Measurements from ENCODE around the gene RYR3.

The RYR3 gene

DNA sequence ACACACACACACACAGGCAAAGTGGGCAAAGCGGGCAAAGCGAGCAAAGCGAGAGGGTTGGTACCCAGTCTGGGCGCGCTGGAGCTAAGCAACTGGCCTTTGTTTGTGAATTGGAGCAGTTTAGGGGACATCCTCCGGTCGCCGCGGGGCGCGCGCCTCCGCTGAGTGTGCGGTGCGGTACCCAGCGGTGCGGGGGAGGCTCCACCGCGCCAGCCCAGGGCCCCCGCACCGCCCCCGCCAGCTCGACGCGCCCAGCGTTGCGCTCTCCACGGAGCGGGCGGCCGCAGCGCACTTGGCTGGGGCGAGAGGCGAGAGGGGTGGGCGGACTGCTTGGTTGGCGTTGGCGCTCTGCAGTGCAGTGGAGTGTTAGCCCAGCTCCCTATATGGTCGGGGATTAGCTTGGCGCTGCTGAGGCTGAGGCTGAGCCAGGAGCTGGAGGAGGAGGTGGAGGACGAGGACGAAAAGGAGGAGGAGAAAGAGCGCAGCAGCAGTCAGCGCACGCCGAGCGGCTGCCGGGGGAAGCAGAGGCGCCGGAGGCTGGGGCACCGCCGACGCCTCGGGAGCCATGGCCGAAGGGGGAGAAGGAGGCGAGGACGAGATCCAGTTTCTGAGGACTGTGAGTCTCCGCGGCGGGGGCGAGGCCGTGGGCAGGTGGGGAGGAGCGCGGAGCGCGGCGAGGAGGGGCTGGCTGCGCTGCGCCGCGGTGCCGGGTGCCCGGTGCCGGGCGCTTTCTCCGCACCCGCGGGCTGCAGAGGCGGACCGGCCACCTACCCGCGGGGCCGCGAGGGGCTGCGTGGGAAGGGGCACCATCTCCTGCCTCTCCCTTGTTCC, at the start of gene RYR3:
Gene RYR3, plus strand, starts transcription at position 487 of the 831 bp plus-strand sequence. Its CDS starts 79 bp downstream, at position 566.
- H4K20me1 ChIP-seq (ENCODE audit: insufficient read depth, low read length) = no peaks in the 10 kb centered on the region
- H3K4me1 ChIP-seq (ENCODE audit: low read length) = no peaks in the 10 kb centered on the region
- no peaks in the 10 kb centered on the region for H3K36me3 ChIP-seq (replicated peaks; ENCODE audit: insufficient read depth, low read length)
- no peaks in the 10 kb centered on the region for H3K9me3 ChIP-seq (replicated peaks; ENCODE audit: insufficient read depth, low read length)
- H2AFZ ChIP-seq (ENCODE audit: low read length) = no peak within 1 kb of the TSS
- no peaks in the 10 kb centered on the region for H3F3A ChIP-seq (ENCODE audit: insufficient read depth, low read length)
- H3K4me3 ChIP-seq (ENCODE audit: low read length) = no peak within 1 kb of the TSS
- no peak for DNase-seq
- no peak within 1 kb of the TSS for H3K9ac ChIP-seq (ENCODE audit: low read length)
- H3K27ac ChIP-seq (ENCODE audit: low read length) = no peak within 1 kb of the TSS
- no peaks in the 10 kb centered on the region for H3K9me2 ChIP-seq (replicated peaks; ENCODE audit: insufficient read depth, low read length)
- H3K4me2 ChIP-seq (ENCODE audit: low read depth, low read length) = no peak within 1 kb of the TSS
- H3K79me2 ChIP-seq (ENCODE audit: low read length) = no peaks in the 10 kb centered on the region
- TF ChIP-seq EZH2 (optimal IDR thresholded peaks at IDR 0.05; ENCODE audit: low read depth, low read length) = no peak
- TF ChIP-seq, protein P1, sequence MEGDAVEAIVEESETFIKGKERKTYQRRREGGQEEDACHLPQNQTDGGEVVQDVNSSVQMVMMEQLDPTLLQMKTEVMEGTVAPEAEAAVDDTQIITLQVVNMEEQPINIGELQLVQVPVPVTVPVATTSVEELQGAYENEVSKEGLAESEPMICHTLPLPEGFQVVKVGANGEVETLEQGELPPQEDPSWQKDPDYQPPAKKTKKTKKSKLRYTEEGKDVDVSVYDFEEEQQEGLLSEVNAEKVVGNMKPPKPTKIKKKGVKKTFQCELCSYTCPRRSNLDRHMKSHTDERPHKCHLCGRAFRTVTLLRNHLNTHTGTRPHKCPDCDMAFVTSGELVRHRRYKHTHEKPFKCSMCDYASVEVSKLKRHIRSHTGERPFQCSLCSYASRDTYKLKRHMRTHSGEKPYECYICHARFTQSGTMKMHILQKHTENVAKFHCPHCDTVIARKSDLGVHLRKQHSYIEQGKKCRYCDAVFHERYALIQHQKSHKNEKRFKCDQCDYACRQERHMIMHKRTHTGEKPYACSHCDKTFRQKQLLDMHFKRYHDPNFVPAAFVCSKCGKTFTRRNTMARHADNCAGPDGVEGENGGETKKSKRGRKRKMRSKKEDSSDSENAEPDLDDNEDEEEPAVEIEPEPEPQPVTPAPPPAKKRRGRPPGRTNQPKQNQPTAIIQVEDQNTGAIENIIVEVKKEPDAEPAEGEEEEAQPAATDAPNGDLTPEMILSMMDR (IDR thresholded peaks at IDR 0.05; ENCODE audit: low read length) = no peak
- TF ChIP-seq EZH2phosphoT487 (IDR thresholded peaks at IDR 0.05; ENCODE audit: low read length) = no peak
- H3K27me3 ChIP-seq (replicated peaks; ENCODE audit: insufficient read depth, low read length) = peaks cover 15% of the 10 kb centered on the region; the same call in 1 of the 2 replicates

DNA sequence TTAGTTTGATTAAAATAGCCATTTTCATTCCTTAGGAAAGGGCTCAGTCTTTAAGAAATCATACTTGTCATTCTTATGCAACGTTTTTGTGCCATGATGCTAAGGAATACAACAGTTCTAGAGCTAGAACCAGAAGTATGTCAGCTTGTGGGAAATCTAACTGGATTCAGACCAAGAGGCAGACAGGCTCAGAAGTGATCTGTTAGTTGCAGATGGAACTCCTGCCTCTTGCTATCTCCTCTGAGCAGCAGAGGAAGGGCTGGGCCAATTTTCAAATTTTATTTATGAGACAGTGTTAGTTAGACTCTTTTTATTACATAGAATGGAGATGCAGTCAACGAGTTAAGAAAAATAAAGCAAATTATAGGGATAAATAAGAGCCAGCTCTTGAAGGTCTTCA, 48.5 kb upstream of the RYR3 start:
- Histone ChIP-seq H3K27ac (ENCODE audit: low read length) (no peak overlapping the region), H3K4me1 (ENCODE audit: low read length) (no peaks in the 10 kb centered on the region), H3K9me2 (replicated peaks; ENCODE audit: insufficient read depth, low read length) (no peaks in the 10 kb centered on the region), H3K9ac (ENCODE audit: low read length) (no peak overlapping the region), H3K79me2 (ENCODE audit: low read length) (no peaks in the 10 kb centered on the region), H3F3A (ENCODE audit: insufficient read depth, low read length) (no peaks in the 10 kb centered on the region), H4K20me1 (ENCODE audit: insufficient read depth, low read length) (no peaks in the 10 kb centered on the region), H3K4me3 (ENCODE audit: low read length) (no peak overlapping the region), H3K4me2 (ENCODE audit: low read depth, low read length) (no peak overlapping the region), H3K36me3 (replicated peaks; ENCODE audit: insufficient read depth, low read length) (no peaks in the 10 kb centered on the region), H2AFZ (ENCODE audit: low read length) (no peak overlapping the region), H3K27me3 (replicated peaks; ENCODE audit: insufficient read depth, low read length) (no peaks in the 10 kb centered on the region), H3K9me3 (replicated peaks; ENCODE audit: insufficient read depth, low read length) (no peaks in the 10 kb centered on the region)
- TF ChIP-seq EZH2phosphoT487 (IDR thresholded peaks at IDR 0.05; ENCODE audit: low read length) = no peak
- TF ChIP-seq, protein P1 (IDR thresholded peaks at IDR 0.05; ENCODE audit: low read length) = no peak
- no peak for TF ChIP-seq EZH2 (optimal IDR thresholded peaks at IDR 0.05; ENCODE audit: low read depth, low read length)
- DNase-seq = no peak

DNA sequence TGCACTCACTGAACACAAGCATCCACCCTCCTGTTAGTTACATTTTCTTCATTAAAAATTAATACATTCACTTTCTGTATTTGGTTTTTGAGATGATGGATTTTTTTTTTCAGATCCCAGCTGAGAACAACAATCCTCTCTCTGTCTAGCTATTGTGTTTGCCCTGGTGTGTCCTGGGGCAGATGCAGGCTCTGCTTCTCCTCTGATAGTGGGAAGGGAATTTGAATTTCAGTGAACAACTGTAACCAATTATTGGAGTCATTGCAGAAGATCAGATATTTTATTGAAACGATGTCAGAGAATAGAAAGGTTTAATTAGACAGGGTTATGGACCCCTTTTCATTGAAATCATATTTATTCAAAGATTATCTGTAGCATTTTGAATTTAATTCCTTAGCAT, 33.1 kb upstream of the RYR3 start:
- H3K4me3 ChIP-seq (ENCODE audit: low read length) = no peak overlapping the region
- no peak overlapping the region for H3K27ac ChIP-seq (ENCODE audit: low read length)
- H3K9me2 ChIP-seq (replicated peaks; ENCODE audit: insufficient read depth, low read length) = no peaks in the 10 kb centered on the region
- DNase-seq = no peak
- no peaks in the 10 kb centered on the region for H3K27me3 ChIP-seq (replicated peaks; ENCODE audit: insufficient read depth, low read length)
- H3K4me2 ChIP-seq (ENCODE audit: low read depth, low read length) = no peak overlapping the region
- 0 out of 2 replicates have a peak, but pooled peaks cover 5% of the 10 kb centered on the region for H3K4me1 ChIP-seq (ENCODE audit: low read length)
- H3K9ac ChIP-seq (ENCODE audit: low read length) = no peak overlapping the region
- no peaks in the 10 kb centered on the region for H4K20me1 ChIP-seq (ENCODE audit: insufficient read depth, low read length)
- no peak overlapping the region for H2AFZ ChIP-seq (ENCODE audit: low read length)
- no peaks in the 10 kb centered on the region for H3K36me3 ChIP-seq (replicated peaks; ENCODE audit: insufficient read depth, low read length)
- no peak for TF ChIP-seq EZH2 (optimal IDR thresholded peaks at IDR 0.05; ENCODE audit: low read depth, low read length)
- TF ChIP-seq, protein P1 (IDR thresholded peaks at IDR 0.05; ENCODE audit: low read length) = no peak
- TF ChIP-seq EZH2phosphoT487 (IDR thresholded peaks at IDR 0.05; ENCODE audit: low read length) = no peak
- H3F3A ChIP-seq (ENCODE audit: insufficient read depth, low read length) = no peaks in the 10 kb centered on the region
- no peaks in the 10 kb centered on the region for H3K79me2 ChIP-seq (ENCODE audit: low read length)
- no peaks in the 10 kb centered on the region for H3K9me3 ChIP-seq (replicated peaks; ENCODE audit: insufficient read depth, low read length)
